ENCODE measurements around the gene CD22. TPM values are rescaled to one million over a fixed set of nuclear protein-coding genes. Genes with fewer than 3 reads are reported as not detected.

Gene CD22
- polyA plus RNA-seq, 1 donor (not counting 4 experiments of a cell fraction or from before 2014, with no cell fraction given) = 0.26 TPM

- Histone ChIP-seq H3K9me1 (ENCODE audit: control insufficient read depth, extremely low read depth, insufficient read depth, low read length) (no peaks in the 10 kb centered on the region), H3K27ac (ENCODE audit: control insufficient read depth, insufficient read depth, low read length) (no peak overlapping the region), H2AFZ (ENCODE audit: control insufficient read depth, low read length) (no peak overlapping the region), H3K4me3 (ENCODE audit: control insufficient read depth in 2 of 3, extremely low read depth in 1 of 3, insufficient read depth in 2 of 3, low read depth in 1 of 3, low read length in 3 of 3) (no peak overlapping the region), H3K4me1 (ENCODE audit: control insufficient read depth, extremely low read depth, insufficient read depth, low read length) (no peaks in the 10 kb centered on the region), H3K36me3 (ENCODE audit: control insufficient read depth in 2 of 2, extremely low read depth in 1 of 2, insufficient read depth in 2 of 2, low read length in 2 of 2) (no peaks in the 10 kb centered on the region), H3K9ac (ENCODE audit: control insufficient read depth, extremely low read depth, insufficient read depth, low read length) (no peak overlapping the region), H3K27me3 (ENCODE audit: control insufficient read depth, extremely low read depth, insufficient read depth, low read length) (peaks cover 51% of the 10 kb centered on the region), H3K9me3 (ENCODE audit: control insufficient read depth, low read depth, low read length) (no peaks in the 10 kb centered on the region), H3K79me2 (ENCODE audit: control insufficient read depth, insufficient read depth, low read length) (no peaks in the 10 kb centered on the region), H3K4me2 (ENCODE audit: control insufficient read depth, extremely low read depth, insufficient read depth, low read depth, low read length) (no peak overlapping the region), H4K20me1 (ENCODE audit: control insufficient read depth, extremely low read depth, insufficient read depth, low read length) (no peaks in the 10 kb centered on the region)
- DNase-seq (ENCODE audit: low read depth, low spot score) = no peak
- dilution Hi-C loops (cut with MboI; ENCODE audit: extremely low pct_ligation_motif_present, low sequenced_read_pairs) = no loop called here
- FAIRE-seq = no peak
- TF ChIP-seq EZH2 (IDR thresholded peaks at IDR 0.05; ENCODE audit: low read length) (no peak), CTCF (optimal IDR thresholded peaks at IDR 0.05 in 1 of 3, IDR thresholded peaks at IDR 0.05 in 1 of 3, conservative IDR thresholded peaks at IDR 0.05 in 1 of 3; ENCODE audit: extremely low read depth in 1 of 3, insufficient read depth in 2 of 3, low read length in 3 of 3) (no peak)
Observed at GRCh38 chr19:35293808-35294207, 35.2 kb upstream of the CD22 start.

- TF ChIP-seq EZH2 (IDR thresholded peaks at IDR 0.05; ENCODE audit: low read length) (no peak), CTCF (optimal IDR thresholded peaks at IDR 0.05 in 1 of 3, IDR thresholded peaks at IDR 0.05 in 1 of 3, conservative IDR thresholded peaks at IDR 0.05 in 1 of 3; ENCODE audit: extremely low read depth in 1 of 3, insufficient read depth in 2 of 3, low read length in 3 of 3) (no peak)
- dilution Hi-C loops (cut with MboI; ENCODE audit: extremely low pct_ligation_motif_present, low sequenced_read_pairs) = no loop called here
- no peaks in the 10 kb centered on the region for H3K36me3 ChIP-seq (ENCODE audit: control insufficient read depth in 2 of 2, extremely low read depth in 1 of 2, insufficient read depth in 2 of 2, low read length in 2 of 2)
Observed at GRCh38 chr19:35294328-35294727, 34.7 kb upstream of the CD22 start.

More at GRCh38 chr19:35294328-35294727, 34.7 kb upstream of the CD22 start:
- H3K9ac ChIP-seq (ENCODE audit: control insufficient read depth, extremely low read depth, insufficient read depth, low read length) = no peak overlapping the region
- no peaks in the 10 kb centered on the region for H3K9me1 ChIP-seq (ENCODE audit: control insufficient read depth, extremely low read depth, insufficient read depth, low read length)
- H2AFZ ChIP-seq (ENCODE audit: control insufficient read depth, low read length) = no peak overlapping the region
- peaks cover 51% of the 10 kb centered on the region for H3K27me3 ChIP-seq (ENCODE audit: control insufficient read depth, extremely low read depth, insufficient read depth, low read length)
- H3K79me2 ChIP-seq (ENCODE audit: control insufficient read depth, insufficient read depth, low read length) = no peaks in the 10 kb centered on the region
- H3K9me3 ChIP-seq (ENCODE audit: control insufficient read depth, low read depth, low read length) = no peaks in the 10 kb centered on the region
- no peak overlapping the region for H3K27ac ChIP-seq (ENCODE audit: control insufficient read depth, insufficient read depth, low read length)
- DNase-seq (ENCODE audit: low read depth, low spot score) (no peak), FAIRE-seq (no peak)
- no peaks in the 10 kb centered on the region for H3K4me1 ChIP-seq (ENCODE audit: control insufficient read depth, extremely low read depth, insufficient read depth, low read length)
- no peak overlapping the region for H3K4me3 ChIP-seq (ENCODE audit: control insufficient read depth in 2 of 3, extremely low read depth in 1 of 3, insufficient read depth in 2 of 3, low read depth in 1 of 3, low read length in 3 of 3)
- H3K4me2 ChIP-seq (ENCODE audit: control insufficient read depth, extremely low read depth, insufficient read depth, low read depth, low read length) = no peak overlapping the region
- no peaks in the 10 kb centered on the region for H4K20me1 ChIP-seq (ENCODE audit: control insufficient read depth, extremely low read depth, insufficient read depth, low read length)

Measured in keratinocyte (primary cell).